Nephron progenitor cell (in vitro differentiated cells): ENCODE data around the gene ZNF580.
A peak's percentile ranks its signal among the peaks of the same experiment; 100 is the strongest.

Experiments used
- DNase-seq: peaks from one replicate; pipeline ENCODE4 v3.0.0; 2021
- H3K27ac Mint-ChIP-seq: 2 replicates; pipeline ENCODE4 v1.8.0; 2021; ENCODE audit warnings: mild to moderate bottlenecking, moderate library complexity, mixed read lengths
- H3K27me3 Mint-ChIP-seq: 2 replicates; pipeline ENCODE4 v1.8.0; 2021; ENCODE audit warnings: mild to moderate bottlenecking, low read depth, mixed read lengths; ENCODE audit not compliant: poor library complexity
- H3K36me3 Mint-ChIP-seq: 2 replicates; pipeline ENCODE4 v1.8.0; 2021; ENCODE audit warnings: low read depth, mixed read lengths
- H3K4me1 Mint-ChIP-seq: 2 replicates; pipeline ENCODE4 v1.8.0; 2021; ENCODE audit warnings: mixed read lengths
- H3K4me3 Mint-ChIP-seq: 2 replicates; pipeline ENCODE4 v1.8.0; 2021; ENCODE audit warnings: mild to moderate bottlenecking, moderate library complexity, mixed read lengths
- H3K9me3 Mint-ChIP-seq: 2 replicates; pipeline ENCODE4 v1.8.0; 2021; ENCODE audit warnings: mild to moderate bottlenecking, moderate library complexity, mixed read lengths
- CTCF ChIP-seq: fragments of 200-600 bp; sonication (generic); IDR thresholded peaks from 2 replicates; pipeline ENCODE4 v1.5.0; 2021; ENCODE audit warnings: antibody characterized with exemption

Gene ZNF580

GRCh38 chr19:55640043-55640576, 692 bp upstream of the ZNF580 start:
- Mint-ChIP-seq H3K4me1 (peaks cover 75% of the 10 kb centered on the region), H3K27ac (peak overlapping the region; percentile 92), H3K9me3 (no peaks in the 10 kb centered on the region), H3K36me3 (peaks cover 13% of the 10 kb centered on the region), H3K27me3 (peaks cover 5% of the 10 kb centered on the region), H3K4me3 (peak overlapping the region; percentile 87)
- TF ChIP-seq CTCF, result no peak
- no peak for DNase-seq

- H3K27me3 Mint-ChIP-seq, result no peaks in the 10 kb centered on the region
- DNase-seq, result no peak
- H3K4me1 Mint-ChIP-seq, result peaks cover 67% of the 10 kb centered on the region
- no peaks in the 10 kb centered on the region for H3K9me3 Mint-ChIP-seq
- H3K36me3 Mint-ChIP-seq, result peaks cover 19% of the 10 kb centered on the region
- TF ChIP-seq CTCF, result no peak
- peak overlapping the region; percentile 95 for H3K4me3 Mint-ChIP-seq
- H3K27ac Mint-ChIP-seq, result peak overlapping the region; percentile 86
Measured at GRCh38 chr19:55641426-55642152, 787 bp downstream of the ZNF580 start.

DNA sequence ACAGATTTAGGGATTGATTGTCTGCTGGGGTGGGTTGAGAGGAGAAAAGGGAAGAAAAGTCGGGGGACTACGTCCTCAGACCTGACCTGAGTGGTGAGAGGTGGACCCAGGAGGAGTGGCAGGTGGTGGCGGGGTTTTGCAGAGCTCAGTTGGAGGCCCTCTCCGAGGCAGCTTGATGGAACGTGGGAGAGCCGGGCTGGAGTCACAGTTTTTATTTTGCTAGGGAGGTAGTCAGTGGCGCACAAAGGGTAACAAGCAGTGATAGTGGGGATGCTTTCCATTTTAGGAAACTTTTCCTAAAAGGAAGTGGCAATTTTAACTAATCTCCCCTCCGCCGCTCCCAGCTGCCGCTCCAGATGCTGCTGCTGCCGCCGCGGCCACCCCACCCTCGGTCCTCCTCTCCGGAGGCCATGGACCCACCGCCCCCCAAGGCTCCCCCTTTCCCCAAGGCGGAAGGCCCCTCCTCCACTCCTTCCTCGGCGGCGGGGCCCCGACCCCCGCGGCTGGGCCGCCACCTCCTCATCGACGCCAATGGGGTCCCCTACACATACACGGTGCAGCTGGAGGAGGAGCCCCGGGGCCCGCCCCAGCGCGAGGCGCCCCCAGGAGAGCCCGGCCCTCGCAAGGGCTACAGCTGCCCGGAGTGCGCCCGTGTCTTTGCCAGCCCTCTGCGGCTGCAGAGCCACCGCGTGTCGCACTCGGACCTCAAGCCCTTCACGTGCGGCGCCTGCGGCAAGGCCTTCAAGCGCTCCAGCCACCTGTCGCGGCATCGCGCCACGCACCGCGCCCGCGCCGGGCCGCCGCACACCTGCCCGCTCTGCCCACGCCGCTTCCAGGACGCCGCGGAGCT, 1.6 kb downstream of the ZNF580 start:
- H3K4me1 Mint-ChIP-seq, result peaks cover 66% of the 10 kb centered on the region
- TF ChIP-seq CTCF, result no peak

DNA sequence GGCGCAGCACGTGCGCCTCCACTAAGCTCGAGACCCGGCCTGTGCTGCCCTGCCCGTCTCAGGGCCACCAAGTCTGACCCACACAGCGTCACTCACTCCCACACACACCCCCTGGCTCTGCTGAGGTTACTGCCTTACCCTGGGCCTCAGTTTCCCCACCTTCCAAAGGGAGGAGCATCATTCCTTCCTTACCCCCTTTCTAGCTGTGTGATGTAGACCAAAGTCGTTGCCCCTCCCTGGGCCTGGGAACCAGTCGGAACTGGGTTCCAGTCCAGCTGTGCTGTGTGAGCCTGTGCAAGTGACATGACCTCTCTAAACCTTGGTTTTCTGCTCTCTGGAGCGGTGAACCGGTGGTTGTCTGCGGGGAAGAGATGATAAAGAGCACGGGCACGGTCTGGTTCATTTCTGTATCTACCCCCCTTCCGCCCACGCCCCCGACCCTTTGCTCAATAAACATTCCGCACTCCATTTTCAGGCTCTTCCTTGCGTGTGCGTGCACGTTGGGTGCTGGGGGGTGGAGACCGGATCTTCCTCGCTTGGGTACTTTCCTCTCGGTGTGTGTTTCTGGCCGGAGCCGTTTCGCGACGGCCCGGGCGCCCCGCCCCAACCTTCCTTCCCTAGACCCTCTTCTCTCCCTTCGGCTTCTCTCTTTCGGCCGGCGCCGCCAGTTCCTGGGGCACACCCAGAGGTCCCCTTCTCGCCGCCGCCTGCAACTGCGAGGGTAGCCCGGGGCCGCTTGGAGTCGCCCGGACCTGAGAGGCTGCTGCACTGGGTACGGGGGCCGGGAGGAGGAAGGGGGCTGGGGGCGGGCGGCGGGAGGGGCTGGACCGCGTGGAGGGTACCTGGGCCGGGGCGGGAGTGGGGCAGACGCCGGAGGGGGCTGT, 2.4 kb downstream of the ZNF580 start, which contains the start of gene ZNF581:
Gene ZNF581, plus strand, starts transcription at position 647 of the 884 bp plus-strand sequence. CDS start 923 bp downstream, outside the sequence.
- no peak for TF ChIP-seq CTCF
- peaks cover 19% of the 10 kb centered on the region for H3K36me3 Mint-ChIP-seq
- peak within 1 kb of the TSS; percentile 95 for H3K4me3 Mint-ChIP-seq
- DNase-seq, result peak; percentile 75
- no peaks in the 10 kb centered on the region for H3K9me3 Mint-ChIP-seq
- H3K27ac Mint-ChIP-seq, result peak within 1 kb of the TSS; percentile 94
- H3K4me1 Mint-ChIP-seq, result peaks cover 63% of the 10 kb centered on the region
- no peaks in the 10 kb centered on the region for H3K27me3 Mint-ChIP-seq

More for the DNA sequence above, 1.6 kb downstream of the ZNF580 start:
- DNase-seq, result peak; percentile 47
- H3K36me3 Mint-ChIP-seq, result peaks cover 26% of the 10 kb centered on the region
- H3K4me3 Mint-ChIP-seq, result peak overlapping the region; percentile 95
- H3K27me3 Mint-ChIP-seq, result no peaks in the 10 kb centered on the region
- H3K27ac Mint-ChIP-seq, result peak overlapping the region; percentile 77
- no peaks in the 10 kb centered on the region for H3K9me3 Mint-ChIP-seq

DNA sequence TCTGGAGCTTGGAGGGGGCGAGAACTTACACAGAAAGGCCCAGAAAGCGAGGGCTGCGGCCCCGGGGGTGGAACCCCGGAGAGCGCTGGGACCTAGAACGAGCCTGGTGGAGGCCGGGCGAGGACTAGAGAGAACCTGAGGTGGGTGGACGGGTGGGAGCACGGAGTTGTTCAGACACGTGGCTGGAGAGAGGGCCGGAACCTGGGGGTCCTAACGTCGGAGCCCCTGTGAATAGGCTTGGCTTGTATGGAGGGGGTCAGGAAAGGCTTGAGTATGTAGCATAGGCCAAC, 3.0 kb downstream of the ZNF580 start:
- peaks cover 63% of the 10 kb centered on the region for H3K4me1 Mint-ChIP-seq
- peak overlapping the region; percentile 79 for H3K27ac Mint-ChIP-seq
- TF ChIP-seq CTCF, result no peak
- no peaks in the 10 kb centered on the region for H3K9me3 Mint-ChIP-seq
- H3K27me3 Mint-ChIP-seq, result no peaks in the 10 kb centered on the region
- H3K36me3 Mint-ChIP-seq, result peaks cover 16% of the 10 kb centered on the region
- peak overlapping the region; percentile 89 for H3K4me3 Mint-ChIP-seq
- no peak for DNase-seq
